H1 (cell line): ENCODE results near the gene STAT4. TPM values are rescaled to one million over a fixed set of nuclear protein-coding genes. Genes with fewer than 3 reads are reported as not detected.

Source experiments
- CTCF ChIA-PET: fragments of 300-600 bp; sonication (Branson Sonifier 250); formaldehyde crosslinking; loops from one replicate; lab custom pipeline; 2021; ENCODE audit not compliant: partially characterized antibody; lab: Charles Lee
- POLR2A ChIA-PET: fragments of 300-600 bp; sonication (Branson Sonifier 250); formaldehyde crosslinking; loops from one replicate; lab custom pipeline; 2021; ENCODE audit warnings: inconsistent platforms; ENCODE audit not compliant: partially characterized antibody; lab: Charles Lee
- DNase-seq, 2 experiments: peaks; one replicate each; pipeline versions ENCODE4 v3.0.0 to v3.0.0-alpha.2; 2010 to 2022; ENCODE audit warnings: low spot score in 2 of 2, low read depth in 1 of 2, mixed read lengths in 1 of 2
- FAIRE-seq: peaks from 2 replicates; lab custom pipeline; 2011; peaks lifted over from hg19 to GRCh38; lab: Jason Lieb, UNC
- H2AFZ ChIP-seq: 2 replicates; pipeline ENCODE4 v1.8.1; 2012; ENCODE audit warnings: low read length, inconsistent platforms
- H2AK5ac ChIP-seq: 2 replicates; pipeline ENCODE4 v1.6.1; 2013; ENCODE audit warnings: low read depth, low read length
- H2BK120ac ChIP-seq: replicated peaks from 2 replicates; pipeline ENCODE3; 2013; ENCODE audit warnings: low read depth, low read length, inconsistent platforms
- H2BK12ac ChIP-seq: 2 replicates; pipeline ENCODE4 v1.6.1; 2013; ENCODE audit warnings: low read depth, low read length
- H2BK15ac ChIP-seq: 2 replicates; pipeline ENCODE4 v1.6.1; 2013; ENCODE audit warnings: low read length
- H2BK20ac ChIP-seq: 2 replicates; pipeline ENCODE4 v1.6.1; 2013; ENCODE audit warnings: low read length
- H2BK5ac ChIP-seq: 2 replicates; pipeline ENCODE4 v1.6.1; 2013; ENCODE audit warnings: low read depth, low read length
- H3K14ac ChIP-seq: 2 replicates; pipeline ENCODE4 v1.6.1; 2013; ENCODE audit warnings: inconsistent platforms; ENCODE audit not compliant: insufficient read length
- H3K18ac ChIP-seq: 2 replicates; pipeline ENCODE4 v1.6.1; 2013; ENCODE audit warnings: low read length; ENCODE audit errors: extremely low read depth
- H3K23ac ChIP-seq: 2 replicates; pipeline ENCODE4 v1.6.1; 2013; ENCODE audit warnings: inconsistent platforms; ENCODE audit not compliant: insufficient read length
- H3K23me2 ChIP-seq: 2 replicates; pipeline ENCODE4 v1.6.1; 2013; ENCODE audit warnings: low read depth, low read length
- H3K27ac ChIP-seq: 2 replicates; pipeline ENCODE4 v1.6.1; 2011; ENCODE audit warnings: low read depth, low read length, inconsistent platforms
- H3K27me3 ChIP-seq, 4 experiments: replicated peaks in 1 of 4; 1 replicate in 1 of 4; 2 replicates in 3 of 4; pipeline versions ENCODE4 v1.6.1 to v1.8.1; 2011 to 2013; ENCODE audit warnings: low read length in 3 of 4, mild to moderate bottlenecking in 3 of 4, inconsistent platforms in 2 of 4, mixed read lengths in 2 of 4, moderate library complexity in 1 of 4; ENCODE audit not compliant: control insufficient read depth in 3 of 4, insufficient read depth in 3 of 4; ENCODE audit errors: extremely low read depth in 1 of 4
- H3K36me3 ChIP-seq, 4 experiments: 2 replicates each; pipeline versions ENCODE4 v1.6.1 to v1.8.1; 2011 to 2013; ENCODE audit warnings: mild to moderate bottlenecking in 4 of 4, low read length in 3 of 4, moderate library complexity in 2 of 4, control low read depth in 1 of 4, inconsistent platforms in 1 of 4; ENCODE audit not compliant: insufficient read depth in 4 of 4, control insufficient read depth in 2 of 4
- H3K4ac ChIP-seq: replicated peaks from 2 replicates; pipeline ENCODE3; 2013; ENCODE audit warnings: low read length, low read depth, mixed read lengths, inconsistent platforms; ENCODE audit not compliant: insufficient read length
- H3K4me1 ChIP-seq, 4 experiments: replicated peaks in 1 of 4; 1 replicate in 1 of 4; 2 replicates in 3 of 4; pipeline versions ENCODE4 v1.6.1 to v1.8.1; 2011 to 2013; ENCODE audit warnings: low read length in 3 of 4, inconsistent platforms in 2 of 4, mixed read lengths in 1 of 4; ENCODE audit not compliant: insufficient read depth in 4 of 4, control insufficient read depth in 3 of 4
- H3K4me2 ChIP-seq, 2 experiments: 2 replicates each; pipeline versions ENCODE4 v1.6.1 to v1.8.1; 2011 to 2013; ENCODE audit warnings: low read depth in 2 of 2, low read length in 2 of 2, control low read depth in 1 of 2, inconsistent platforms in 1 of 2, mild to moderate bottlenecking in 1 of 2; ENCODE audit not compliant: insufficient read depth in 1 of 2
- H3K4me3 ChIP-seq, 4 experiments: fragments of 200-600, 300-600 bp in 1 of 4; sonication (generic), shearing (Covaris generic), sonication (Bioruptor Twin) in 1 of 4; 2 replicates each; pipeline versions ENCODE4 v1.5.1 to v1.8.1; 2011 to 2016; ENCODE audit warnings: low read length in 4 of 4, low read depth in 3 of 4, control low read depth in 2 of 4, inconsistent platforms in 2 of 4, mild to moderate bottlenecking in 2 of 4, mixed read lengths in 1 of 4, moderate library complexity in 1 of 4; ENCODE audit not compliant: insufficient read depth in 2 of 4; ENCODE audit errors: extremely low read depth in 1 of 4
- H3K56ac ChIP-seq: replicated peaks from 2 replicates; pipeline ENCODE3; 2013; ENCODE audit warnings: low read depth, mild to moderate bottlenecking, mixed read lengths, low read length, inconsistent platforms; ENCODE audit not compliant: insufficient read length
- H3K79me1 ChIP-seq: 2 replicates; pipeline ENCODE4 v1.6.1; 2013; ENCODE audit warnings: low read depth, low read length, control low read depth
- H3K79me2 ChIP-seq, 2 experiments: 2 replicates each; pipeline versions ENCODE4 v1.6.1 to v1.8.1; 2012 to 2013; ENCODE audit warnings: low read length in 2 of 2, mild to moderate bottlenecking in 2 of 2, inconsistent platforms in 1 of 2; ENCODE audit not compliant: insufficient read depth in 2 of 2, control insufficient read depth in 1 of 2
- H3K9ac ChIP-seq, 4 experiments: replicated peaks in 1 of 4; 1 replicate in 1 of 4; 2 replicates in 3 of 4; pipeline versions ENCODE4 v1.6.1 to v1.8.1; 2011 to 2013; ENCODE audit warnings: low read depth in 3 of 4, low read length in 3 of 4, control low read depth in 2 of 4, mild to moderate bottlenecking in 2 of 4, moderate library complexity in 2 of 4, inconsistent platforms in 1 of 4; ENCODE audit errors: extremely low read depth in 1 of 4
- H3K9me3 ChIP-seq, 2 experiments: 2 replicates each; pipeline versions ENCODE4 v1.6.1 to v1.8.1; 2012 to 2013; ENCODE audit warnings: mild to moderate bottlenecking in 2 of 2, moderate library complexity in 2 of 2, control low read depth in 1 of 2, inconsistent platforms in 1 of 2, low read depth in 1 of 2, low read length in 1 of 2, mixed read lengths in 1 of 2; ENCODE audit not compliant: insufficient read depth in 2 of 2
- H4K20me1 ChIP-seq, 2 experiments: replicated peaks in 1 of 2; 2 replicates each; pipeline versions ENCODE3 to v1.8.1; 2011 to 2013; ENCODE audit warnings: inconsistent platforms in 2 of 2, low read length in 2 of 2, mild to moderate bottlenecking in 1 of 2; ENCODE audit not compliant: insufficient read depth in 2 of 2, control insufficient read depth in 1 of 2
- H4K5ac ChIP-seq: 2 replicates; pipeline ENCODE4 v1.6.1; 2013; ENCODE audit warnings: low read length, low read depth, mixed read lengths, inconsistent platforms; ENCODE audit not compliant: insufficient read length
- H4K8ac ChIP-seq: 2 replicates; pipeline ENCODE4 v1.8.0; 2013; ENCODE audit warnings: mild to moderate bottlenecking, moderate library complexity, low read length, inconsistent platforms; ENCODE audit not compliant: insufficient read depth; ENCODE audit errors: extremely low read depth
- H4K91ac ChIP-seq: replicated peaks from 2 replicates; pipeline ENCODE3; 2013; ENCODE audit warnings: low read length, mixed read lengths, inconsistent platforms; ENCODE audit not compliant: insufficient read length
- ASH2L ChIP-seq: fragments of 200-600, 300-600 bp; sonication (generic); IDR thresholded peaks from one replicate; pipeline ENCODE4 v1.7.1; 2017; ENCODE audit warnings: low read length
- CBX5 ChIP-seq: fragments of 300-800, 300-1000 bp; sonication (generic); IDR thresholded peaks from 2 replicates; pipeline ENCODE4 v1.7.1; 2016; ENCODE audit warnings: antibody characterized with exemption, low read length, low read depth
- CEBPB ChIP-seq: IDR thresholded peaks from 2 replicates; pipeline ENCODE4 v1.6.1; 2012; ENCODE audit warnings: low read depth, low read length
- KDM5A ChIP-seq: fragments of 200-600 bp; IDR thresholded peaks from 2 replicates; pipeline ENCODE4 v1.7.1; 2012; ENCODE audit warnings: mild to moderate bottlenecking, low read length, inconsistent platforms, mixed read lengths
- NRF1 ChIP-seq: IDR thresholded peaks from 2 replicates; pipeline ENCODE4 v1.6.1; 2011; ENCODE audit warnings: mild to moderate bottlenecking, low read depth, low read length, improper control_type of control experiment
- RAD21 ChIP-seq, 2 experiments: IDR thresholded peaks in 1 of 2; conservative IDR thresholded peaks in 1 of 2; 2 replicates each; pipeline ENCODE4 v1.6.1; 2011; ENCODE audit warnings: low read depth in 2 of 2, low read length in 2 of 2, improper control_type of control experiment in 1 of 2, inconsistent platforms in 1 of 2, mild to moderate bottlenecking in 1 of 2, moderate library complexity in 1 of 2
- RFX5 ChIP-seq: IDR thresholded peaks from 2 replicates; pipeline ENCODE4 v1.6.1; 2011; ENCODE audit warnings: low read depth, low read length, improper control_type of control experiment, borderline replicate concordance
- TCF12 ChIP-seq: IDR thresholded peaks from 2 replicates; pipeline ENCODE4 v1.6.1; 2011; ENCODE audit warnings: low read depth, mild to moderate bottlenecking, low read length
- WGBS, 2 experiments: shearing (Covaris generic) in 1 of 2; methylation state at CpG; one replicate each; pipeline versions ENCODE4 v1.1.6 to v1.1.7; 2013 to 2015; ENCODE audit warnings: low lambda C conversion rate in 2 of 2, mixed read lengths in 2 of 2, inconsistent platforms in 1 of 2, low coverage in 1 of 2, missing lambda C conversion rate in 1 of 2; ENCODE audit not compliant: insufficient replicate concordance in 2 of 2, insufficient coverage in 1 of 2, insufficient read length in 1 of 2; ENCODE audit errors: extremely low coverage in 1 of 2, missing lambda C conversion rate in 1 of 2; 5-methylcytosine and 5-hydroxymethylcytosine counted together
- polyA plus RNA-seq, 7 experiments: library from polyadenylated mRNA; depleted of rRNA in 3 of 7; stranded (reverse) in 5 of 7; unstranded in 2 of 7; fragments of >200 nt in 5 of 7; fragments of 200-250 nt in 2 of 7; gene quantifications; 1 replicate in 5 of 7; 2 replicates in 1 of 7; 4 replicates in 1 of 7; pipeline versions ENCODE4 v1.2.1 to v1.2.3, GENCODE V29; 2011 to 2013; ENCODE audit warnings: missing spikeins in 2 of 7, mixed read lengths in 2 of 7
- total RNA-seq: library from RNA; stranded (reverse); fragmentation: NEBNext Ultra II Directional; extraction: Animal tissue kit (Norgen Biotek cat#: 25700); gene quantifications from 2 replicates; pipeline ENCODE4 v1.2.1, GENCODE V29; 2021

STAT4 gene
- total and polyA plus RNA-seq, 2 of the 8 experiments (the other 6 are each of a cell fraction or from before 2014, with no cell fraction given): 0.36 to 0.63 TPM

GRCh38 chr2:191001032-191001431 is 149.8 kb downstream of the STAT4 start:
- H3K23me2 ChIP-seq: no peaks in the 10 kb centered on the region
- H3K9ac ChIP-seq: no peak overlapping the region
- H3K79me2 ChIP-seq: no peaks in the 10 kb centered on the region
- no peak overlapping the region for H3K18ac ChIP-seq
- no peak overlapping the region for H3K27ac ChIP-seq
- ChIA-PET CTCF (interaction anchor here (3.7 kb wide), 1 partner anchor 11 kb away, joined by 15 read pairs; no protein-coding TSS in a partner anchor), POLR2A (no interaction called here)
- no peak overlapping the region for H3K14ac ChIP-seq
- H3K79me1 ChIP-seq: no peaks in the 10 kb centered on the region; the same call in 1 of the 2 replicates
- H2BK5ac ChIP-seq: no peak overlapping the region
- DNase-seq (no peak), FAIRE-seq (no peak)
- TF ChIP-seq CEBPB (no peak), ASH2L (no peak), KDM5A (no peak), RFX5 (no peak), CBX5 (no peak), TCF12 (no peak), NRF1 (no peak), RAD21 (IDR thresholded peaks at IDR 0.05 in 1 of 2, conservative IDR thresholded peaks at IDR 0.05 in 1 of 2; ENCODE audit: low read depth in 2 of 2, low read length in 2 of 2) (no peak)
- TF ChIP-seq, all 59 proteins: peak for 0
- H3K4me2 ChIP-seq: no peak overlapping the region
- no peak overlapping the region for H3K4me3 ChIP-seq
- no peak overlapping the region for H4K8ac ChIP-seq
- whole genome bisulfite sequencing, 2 experiments: 90% methylated on average over 2 of the region's 2 CpGs; no CpG with 5 or more reads in 1 of the 2 experiments
- H4K5ac ChIP-seq: no peak overlapping the region
- peaks cover 0 to 2% of the 10 kb centered on the region in 2 experiments for H4K20me1 ChIP-seq
- no peak overlapping the region for H3K56ac ChIP-seq
- H2AK5ac ChIP-seq: no peak overlapping the region
- H2BK20ac ChIP-seq: no peak overlapping the region
- peaks cover 25 to 74% (median 63%) of the 10 kb centered on the region in 4 experiments for H3K36me3 ChIP-seq
- H2BK12ac ChIP-seq: no peak overlapping the region
- H3K9me3 ChIP-seq: no peaks in the 10 kb centered on the region
- H2BK15ac ChIP-seq: no peak overlapping the region
- no peaks in the 10 kb centered on the region for H3K27me3 ChIP-seq
- H3K4me1 ChIP-seq: no peaks in the 10 kb centered on the region
- H2AFZ ChIP-seq: no peak overlapping the region
- no peak overlapping the region for H3K23ac ChIP-seq
- no peak overlapping the region for H4K91ac ChIP-seq
- H3K4ac ChIP-seq: no peak overlapping the region
- H2BK120ac ChIP-seq: no peak overlapping the region
